H9 (cell line): ENCODE results near the gene PDHX. TPM values are rescaled to one million over a fixed set of nuclear protein-coding genes. Genes with fewer than 3 reads are reported as not detected.

Experiments used
- DNase-seq: peaks from one replicate; pipeline ENCODE4 v3.0.0-alpha.2; 2017
- H2AFZ ChIP-seq: one replicate; pipeline ENCODE4 v1.6.1; 2013; ENCODE audit warnings: mild to moderate bottlenecking, low read length, control low read depth, moderate library complexity
- H2AK5ac ChIP-seq: 2 replicates; pipeline ENCODE4 v1.6.1; 2013; ENCODE audit warnings: low read length, control low read depth, mixed read lengths; ENCODE audit not compliant: insufficient read length
- H2BK120ac ChIP-seq: one replicate; pipeline ENCODE4 v1.6.1; 2013; ENCODE audit warnings: low read depth, mild to moderate bottlenecking, low read length, control low read depth, inconsistent platforms; ENCODE audit not compliant: poor library complexity, severe bottlenecking
- H2BK12ac ChIP-seq: 2 replicates; pipeline ENCODE4 v1.6.1; 2013; ENCODE audit warnings: low read length, control low read depth, mixed read lengths, low read depth; ENCODE audit not compliant: insufficient read length
- H2BK15ac ChIP-seq: 2 replicates; pipeline ENCODE4 v1.6.1; 2013; ENCODE audit warnings: low read depth, low read length, control low read depth
- H2BK20ac ChIP-seq: one replicate; pipeline ENCODE4 v1.6.1; 2013; ENCODE audit warnings: low read depth, mild to moderate bottlenecking, low read length, control low read depth, inconsistent platforms; ENCODE audit not compliant: poor library complexity, severe bottlenecking
- H2BK5ac ChIP-seq: 2 replicates; pipeline ENCODE4 v1.6.1; 2013; ENCODE audit warnings: low read length, control low read depth, mixed read lengths; ENCODE audit not compliant: insufficient read length
- H3K14ac ChIP-seq: 2 replicates; pipeline ENCODE4 v1.6.1; 2013; ENCODE audit warnings: low read length, control low read depth; ENCODE audit not compliant: insufficient read depth
- H3K18ac ChIP-seq: 2 replicates; pipeline ENCODE4 v1.6.1; 2013; ENCODE audit warnings: low read depth, mild to moderate bottlenecking, mixed read lengths, low read length, control low read depth; ENCODE audit not compliant: insufficient read length
- H3K23ac ChIP-seq: 2 replicates; pipeline ENCODE4 v1.6.1; 2013; ENCODE audit warnings: low read length, control low read depth, mixed read lengths, low read depth; ENCODE audit not compliant: insufficient read length
- H3K23me2 ChIP-seq: 2 replicates; pipeline ENCODE4 v1.6.1; 2013; ENCODE audit warnings: low read depth, mild to moderate bottlenecking, mixed read lengths, low read length, control low read depth; ENCODE audit not compliant: insufficient read length, poor library complexity, severe bottlenecking
- H3K27ac ChIP-seq: 2 replicates; pipeline ENCODE4 v1.5.1; 2013; ENCODE audit warnings: low read length, control low read depth, mixed read lengths, low read depth; ENCODE audit not compliant: insufficient read length
- H3K27me3 ChIP-seq: 2 replicates; pipeline ENCODE4 v1.6.1; 2013; ENCODE audit warnings: low read length, control low read depth, inconsistent platforms; ENCODE audit not compliant: insufficient read depth
- H3K4ac ChIP-seq: 2 replicates; pipeline ENCODE4 v1.6.1; 2013; ENCODE audit warnings: low read depth, mild to moderate bottlenecking, control low read depth, inconsistent platforms, low read length, moderate library complexity
- H3K4me1 ChIP-seq: 2 replicates; pipeline ENCODE4 v1.6.1; 2013; ENCODE audit warnings: low read length, control low read depth, inconsistent platforms; ENCODE audit not compliant: insufficient read depth
- H3K4me2 ChIP-seq: 2 replicates; pipeline ENCODE4 v1.6.1; 2013; ENCODE audit warnings: low read length, control low read depth, mixed read lengths; ENCODE audit not compliant: insufficient read length, insufficient read depth
- H3K56ac ChIP-seq: 2 replicates; pipeline ENCODE4 v1.6.1; 2013; ENCODE audit warnings: low read depth, mild to moderate bottlenecking, mixed read lengths, low read length, control low read depth; ENCODE audit not compliant: insufficient read length
- H3K79me1 ChIP-seq: 2 replicates; pipeline ENCODE4 v1.6.1; 2013; ENCODE audit warnings: low read depth, mild to moderate bottlenecking, moderate library complexity, low read length, control low read depth, inconsistent platforms; ENCODE audit not compliant: insufficient read depth, poor library complexity, severe bottlenecking
- H3K79me2 ChIP-seq: 2 replicates; pipeline ENCODE4 v1.6.1; 2013; ENCODE audit warnings: low read length, control low read depth, inconsistent platforms; ENCODE audit not compliant: insufficient read depth
- H3K9ac ChIP-seq: 2 replicates; pipeline ENCODE4 v1.6.1; 2013; ENCODE audit warnings: low read length, control low read depth, mixed read lengths; ENCODE audit not compliant: insufficient read length; ENCODE audit errors: extremely low read depth
- H3K9me3 ChIP-seq: one replicate; pipeline ENCODE4 v1.6.1; 2013; ENCODE audit warnings: low read depth, low read length, inconsistent platforms; ENCODE audit not compliant: control insufficient read depth
- H3T11ph ChIP-seq: one replicate; pipeline ENCODE4 v1.6.1; 2013; ENCODE audit warnings: mild to moderate bottlenecking, low read length, control low read depth, inconsistent platforms
- H4K20me1 ChIP-seq: one replicate; pipeline ENCODE4 v1.6.1; 2013; ENCODE audit not compliant: control insufficient read depth, insufficient read length, insufficient read depth
- H4K5ac ChIP-seq: 2 replicates; pipeline ENCODE4 v1.6.1; 2013; ENCODE audit warnings: low read depth, mild to moderate bottlenecking, mixed read lengths, low read length, control low read depth; ENCODE audit not compliant: insufficient read length
- H4K8ac ChIP-seq: replicated peaks from 2 replicates; pipeline ENCODE4 v1.6.1; 2013; ENCODE audit warnings: low read length, control low read depth, mixed read lengths, low read depth; ENCODE audit not compliant: insufficient read length
- H4K91ac ChIP-seq: 2 replicates; pipeline ENCODE4 v1.6.1; 2013; ENCODE audit warnings: low read depth, mild to moderate bottlenecking, moderate library complexity, mixed read lengths, low read length, control low read depth; ENCODE audit not compliant: insufficient read length
- H3K27ac Mint-ChIP-seq, 3 experiments: 2 replicates in 2 of 3; 3 replicates in 1 of 3; pipeline ENCODE4 v1.8.0; 2020 to 2021; ENCODE audit warnings: mixed read lengths in 3 of 3, mild to moderate bottlenecking in 1 of 3, moderate library complexity in 1 of 3
- H3K27me3 Mint-ChIP-seq: 2 replicates; pipeline ENCODE4 v1.8.0; 2021; ENCODE audit warnings: low read depth, mild to moderate bottlenecking, moderate library complexity, mixed read lengths
- H3K36me3 Mint-ChIP-seq, 3 experiments: 2 replicates in 2 of 3; 3 replicates in 1 of 3; pipeline ENCODE4 v1.8.0; 2020 to 2021; ENCODE audit warnings: low read depth in 3 of 3, mixed read lengths in 3 of 3; ENCODE audit not compliant: insufficient read depth in 1 of 3
- H3K4me1 Mint-ChIP-seq, 2 experiments: 2 replicates each; pipeline ENCODE4 v1.8.0; 2020; ENCODE audit warnings: mixed read lengths in 2 of 2
- H3K4me3 Mint-ChIP-seq, 2 experiments: 2 replicates in 1 of 2; 3 replicates in 1 of 2; pipeline ENCODE4 v1.8.0; 2020 to 2021; ENCODE audit warnings: mild to moderate bottlenecking in 2 of 2, mixed read lengths in 2 of 2, moderate library complexity in 1 of 2
- H3K9me3 Mint-ChIP-seq, 2 experiments: 2 replicates in 1 of 2; 3 replicates in 1 of 2; pipeline ENCODE4 v1.8.0; 2020; ENCODE audit warnings: mild to moderate bottlenecking in 2 of 2, mixed read lengths in 2 of 2, moderate library complexity in 1 of 2
- CTCF ChIP-seq: fragments of 200-600 bp; sonication (generic); conservative IDR thresholded peaks from 3 replicates; pipeline ENCODE4 v1.8.0; 2021; ENCODE audit warnings: antibody characterized with exemption, mild to moderate bottlenecking
- WGBS: extraction: QIAGEN DNeasy Blood & Tissue Kit; methylation state at CpG from one replicate; pipeline ENCODE4 v1.1.7; 2013; ENCODE audit warnings: missing lambda C conversion rate, low lambda C conversion rate, mixed read lengths; ENCODE audit not compliant: insufficient read length; ENCODE audit errors: extremely low coverage; 5-methylcytosine and 5-hydroxymethylcytosine counted together
- total RNA-seq: library from RNA; stranded (reverse); gene quantifications from 2 replicates; pipeline ENCODE4 v1.2.1, GENCODE V29; 2021

The PDHX gene
- total RNA-seq, 1 experiment from 2014 or later: 40.1 TPM

DNA sequence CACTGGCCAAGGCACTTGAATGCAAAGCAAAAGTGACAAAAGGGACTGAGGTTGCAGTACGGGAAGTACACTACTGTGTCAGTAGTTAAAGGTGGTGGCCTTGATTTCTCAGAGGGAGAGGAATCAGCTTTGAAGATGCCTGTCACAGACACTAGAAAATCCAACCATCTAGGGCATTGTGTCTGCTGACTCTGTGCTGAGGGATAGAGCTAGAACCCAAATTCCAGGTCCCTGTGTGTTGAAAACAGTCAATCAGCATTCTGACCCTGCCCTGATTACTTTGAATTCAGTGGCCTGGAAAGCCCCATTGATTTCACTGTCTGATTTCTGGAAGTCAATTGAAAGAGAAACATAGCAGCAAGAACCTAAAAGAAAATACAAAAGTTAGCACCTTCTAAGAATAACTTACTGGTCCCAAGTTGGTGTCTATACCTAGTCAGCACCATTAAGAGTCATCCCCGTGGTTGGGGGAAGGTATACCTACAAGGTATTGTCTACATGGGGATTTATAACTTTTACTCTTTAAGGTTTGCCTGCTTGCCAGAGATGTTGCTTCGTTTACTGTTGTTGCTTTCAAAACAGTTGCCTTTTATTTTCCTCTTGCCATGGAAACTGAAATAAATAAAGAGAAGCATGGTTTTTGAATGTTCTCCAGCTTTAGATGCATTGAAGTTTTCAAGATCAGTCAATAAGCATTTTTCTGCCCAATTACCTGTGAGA is 97.3 kb downstream of the PDHX start:
- H2AK5ac ChIP-seq: no peak overlapping the region
- TF ChIP-seq CTCF: no peak
- H2BK20ac ChIP-seq: no peak overlapping the region
- Mint-ChIP-seq H3K4me1 (peaks cover 21 to 24% of the 10 kb centered on the region in 2 experiments), H3K9me3 (no peaks in the 10 kb centered on the region), H3K36me3 (no peaks in the 10 kb centered on the region), H3K27ac (no peak overlapping the region), H3K4me3 (no peak overlapping the region), H3K27me3 (no peaks in the 10 kb centered on the region)
- no peaks in the 10 kb centered on the region for H3K27me3 ChIP-seq
- WGBS: no CpG with 5 or more reads among the region's 3 CpGs
- H2BK15ac ChIP-seq: no peak overlapping the region
- H3K79me2 ChIP-seq: no peaks in the 10 kb centered on the region
- no peak overlapping the region for H3K27ac ChIP-seq
- H3K4me2 ChIP-seq: no peak overlapping the region
- no peak overlapping the region for H4K91ac ChIP-seq
- no peak overlapping the region for H3K23ac ChIP-seq
- H3K79me1 ChIP-seq: no peaks in the 10 kb centered on the region
- H3K18ac ChIP-seq: no peak overlapping the region
- no peak overlapping the region for H3K56ac ChIP-seq
- H2BK120ac ChIP-seq: no peak overlapping the region
- peaks cover 6% of the 10 kb centered on the region; the same call in 1 of the 2 replicates for H3K4me1 ChIP-seq
- DNase-seq: no peak
- H3T11ph ChIP-seq: no peak overlapping the region
- no peak overlapping the region for H4K8ac ChIP-seq
- H4K20me1 ChIP-seq: no peaks in the 10 kb centered on the region
- H3K23me2 ChIP-seq: no peaks in the 10 kb centered on the region
- no peak overlapping the region for H3K4ac ChIP-seq
- no peak overlapping the region for H3K9ac ChIP-seq
- no peak overlapping the region for H3K14ac ChIP-seq
- H4K5ac ChIP-seq: no peak overlapping the region
- H3K9me3 ChIP-seq: no peaks in the 10 kb centered on the region
- no peak overlapping the region for H2BK5ac ChIP-seq
- H2BK12ac ChIP-seq: no peak overlapping the region
- H2AFZ ChIP-seq: no peak overlapping the region
